HG02938 (cell line): Measurements from ENCODE around the gene PIMREG.
A peak's percentile ranks its signal among the peaks of the same experiment; 100 is the strongest.

ENCODE experiments used
- ATAC-seq: cut with Tn5 transposase; IDR thresholded peaks from one replicate; pipeline ENCODE4 v1.9.1; 2021; ENCODE audit warnings: mild to moderate bottlenecking, moderate library complexity; ENCODE audit not compliant: unreplicated experiment

PIMREG gene

GRCh38 chr17:6443692-6444570, at the start of gene PIMREG:
Gene PIMREG (plus strand): TSS chr17:6444455. CDS start chr17:6445111, 656 bp downstream.
- ATAC-seq, result peak; percentile 78

GRCh38 chr17:6398955-6399354, 45.3 kb upstream of the PIMREG start:
- no peak for ATAC-seq

GRCh38 chr17:6402258-6402657, 42.0 kb upstream of the PIMREG start:
- ATAC-seq, result no peak

- ATAC-seq, result no peak
Measured at GRCh38 chr17:6408276-6408675, 36.0 kb upstream of the PIMREG start.

GRCh38 chr17:6408735-6409134, 35.5 kb upstream of the PIMREG start:
- no peak for ATAC-seq

- ATAC-seq, result no peak
Measured at GRCh38 chr17:6413065-6413464, 31.2 kb upstream of the PIMREG start.

- ATAC-seq, result no peak
Measured at GRCh38 chr17:6415616-6416015, 28.6 kb upstream of the PIMREG start.

- ATAC-seq, result no peak
Measured at GRCh38 chr17:6420173-6420641, 24.0 kb upstream of the PIMREG start.

GRCh38 chr17:6421700-6422604, 22.3 kb upstream of the PIMREG start:
- no peak for ATAC-seq

GRCh38 chr17:6422654-6423241, 21.5 kb upstream of the PIMREG start:
- no peak for ATAC-seq

- no peak for ATAC-seq
Measured at GRCh38 chr17:6423931-6424330, 20.3 kb upstream of the PIMREG start.

GRCh38 chr17:6425407-6425806, 18.8 kb upstream of the PIMREG start:
- ATAC-seq, result no peak

- no peak for ATAC-seq
Measured at GRCh38 chr17:6426356-6427101, 17.7 kb upstream of the PIMREG start.

- no peak for ATAC-seq
Measured at GRCh38 chr17:6427279-6427781, 16.9 kb upstream of the PIMREG start.

GRCh38 chr17:6428207-6428965, 15.9 kb upstream of the PIMREG start:
- ATAC-seq, result no peak

GRCh38 chr17:6429266-6429665, 15.0 kb upstream of the PIMREG start:
- ATAC-seq, result no peak

GRCh38 chr17:6430769-6431168, 13.5 kb upstream of the PIMREG start:
- ATAC-seq, result no peak

- no peak for ATAC-seq
Measured at GRCh38 chr17:6435051-6435450, 9.2 kb upstream of the PIMREG start, which contains the start of gene AIPL1. Gene AIPL1 (minus strand): TSS chr17:6435121. CDS start chr17:6435104, 17 bp downstream.

- no peak for ATAC-seq
Measured at GRCh38 chr17:6435968-6436367, 8.3 kb upstream of the PIMREG start.
